H54 (cell line): ENCODE data around the gene POLR2F.

ENCODE experiments used
- DNase-seq: peaks from one replicate; pipeline ENCODE4 v3.0.0; 2011; ENCODE audit warnings: low spot score, mixed read lengths; ENCODE audit not compliant: insufficient read length
- FAIRE-seq: peaks from 3 replicates; lab custom pipeline; 2011; peaks lifted over from hg19 to GRCh38; lab: Jason Lieb, UNC
- POLR2A ChIP-seq: IDR thresholded peaks from 2 replicates; pipeline ENCODE4 v1.6.1; 2011; ENCODE audit warnings: low read depth, mild to moderate bottlenecking, low read length

The POLR2F gene

GRCh38 chr22:37953437-37954179 is at the start of gene POLR2F, which contains the start of gene C22orf23:
Gene POLR2F, plus strand, starts transcription at chr22:37953699. Its CDS starts 89 bp downstream, at chr22:37953788.
Gene C22orf23, minus strand, starts transcription at chr22:37953601. Its CDS starts 452 bp downstream, at chr22:37953149.
- FAIRE-seq (peak; percentile 11), DNase-seq (peak; percentile 87)
- TF ChIP-seq POLR2A = peak; percentile 75

DNA sequence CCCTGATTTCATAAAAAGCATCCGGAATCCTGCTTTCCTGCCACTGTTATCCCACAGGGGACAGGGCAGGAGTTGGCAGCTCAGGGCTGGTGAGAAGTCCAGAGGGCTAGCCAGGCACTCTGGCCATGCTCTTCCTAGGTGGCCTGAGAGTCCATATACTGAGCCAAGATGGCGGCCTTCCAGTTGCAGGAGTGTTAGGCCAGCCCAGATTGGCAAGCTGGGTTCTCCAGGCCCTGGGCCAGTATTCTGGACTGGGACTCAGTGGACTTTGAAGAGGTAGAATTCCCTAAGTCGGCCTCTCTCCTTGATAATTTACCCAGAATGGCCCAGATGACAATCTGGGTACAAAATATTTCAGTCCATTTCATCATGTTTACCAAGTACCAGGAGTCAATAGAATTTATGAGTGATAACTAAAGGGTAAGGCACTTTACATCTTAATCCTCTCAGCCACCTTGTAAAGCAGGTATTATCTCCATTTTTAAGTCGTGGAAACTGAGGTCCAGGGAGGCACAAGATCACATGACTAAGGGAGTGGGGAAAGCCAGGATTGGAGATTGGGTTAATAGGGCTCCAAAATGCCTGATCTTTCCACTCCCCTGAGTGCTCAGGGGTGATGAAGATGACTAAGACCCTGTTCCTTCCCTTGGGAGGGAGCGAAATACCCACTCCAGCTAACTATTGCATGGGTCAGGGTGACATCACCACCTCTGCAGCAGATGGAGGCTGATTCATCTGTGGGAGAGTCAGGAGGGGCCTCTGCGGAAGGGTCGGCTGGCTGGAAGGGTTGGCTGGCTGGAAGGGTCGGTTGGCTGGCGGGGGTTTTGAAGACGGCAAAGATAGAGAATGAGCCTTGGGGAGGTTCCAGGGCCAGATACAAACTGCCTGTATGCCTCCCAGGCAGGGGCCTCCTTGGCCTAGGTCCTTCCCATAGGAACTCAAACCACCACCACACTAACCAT is 48.6 kb upstream of the POLR2F start:
- TF ChIP-seq POLR2A = no peak
- FAIRE-seq = peak; percentile 93

DNA sequence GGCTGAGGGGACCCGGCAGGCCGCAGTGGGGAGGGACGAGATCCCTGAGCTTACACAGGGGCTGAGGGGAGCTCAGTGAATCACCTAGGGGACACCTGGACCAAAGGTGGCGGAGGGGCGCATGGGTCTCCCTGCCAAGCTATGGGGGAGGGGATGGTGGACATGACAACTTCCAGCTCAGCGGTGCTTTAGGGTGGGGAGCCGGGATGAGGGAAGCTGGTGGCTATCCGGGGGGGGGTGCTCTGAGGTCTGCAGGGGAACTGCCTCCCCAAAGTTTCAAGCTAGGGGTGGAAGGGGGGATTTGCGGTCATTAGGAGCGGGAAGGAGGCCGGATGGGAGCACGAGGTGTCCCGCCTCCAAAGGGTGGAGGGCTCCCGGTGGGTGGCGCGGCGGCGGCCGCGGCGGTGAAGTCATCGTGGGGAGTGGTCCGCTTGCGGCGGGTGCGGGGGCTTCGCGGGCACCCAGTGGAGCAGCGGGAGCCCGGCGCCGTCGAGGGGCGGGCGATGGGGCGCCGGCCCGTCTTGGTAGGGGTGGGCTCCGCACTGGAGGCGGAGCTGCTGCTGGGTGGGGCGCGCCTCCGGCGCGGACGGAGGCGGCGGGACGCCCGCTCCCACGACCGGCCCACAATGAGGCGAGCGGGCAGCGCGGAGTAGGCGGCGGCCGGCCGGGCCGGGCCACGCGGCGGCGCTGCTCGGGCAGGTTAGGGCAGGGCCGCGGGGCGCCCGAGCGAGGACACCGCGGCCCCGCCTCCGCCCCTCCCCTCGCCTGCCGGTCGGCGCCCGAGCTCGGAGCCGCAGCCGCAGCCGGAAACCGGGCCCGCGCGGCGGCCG is 47.8 kb upstream of the POLR2F start, which contains the start of gene MICALL1:
Gene MICALL1 (plus strand): TSS at position 764 of the 830 bp plus-strand sequence. CDS start 126 bp downstream, outside the sequence.
- DNase-seq (peak; percentile 54), FAIRE-seq (no peak)
- TF ChIP-seq POLR2A = no peak

More for the DNA sequence above, 48.6 kb upstream of the POLR2F start:
- DNase-seq = peak; percentile 83

GRCh38 chr22:37906364-37907008 is 47.0 kb upstream of the POLR2F start:
- TF ChIP-seq POLR2A = no peak
- DNase-seq = peak; percentile 34
- no peak for FAIRE-seq

- FAIRE-seq = no peak
- DNase-seq = no peak
- TF ChIP-seq POLR2A = no peak
Observed at GRCh38 chr22:37907036-37907954, 46.2 kb upstream of the POLR2F start.

DNA sequence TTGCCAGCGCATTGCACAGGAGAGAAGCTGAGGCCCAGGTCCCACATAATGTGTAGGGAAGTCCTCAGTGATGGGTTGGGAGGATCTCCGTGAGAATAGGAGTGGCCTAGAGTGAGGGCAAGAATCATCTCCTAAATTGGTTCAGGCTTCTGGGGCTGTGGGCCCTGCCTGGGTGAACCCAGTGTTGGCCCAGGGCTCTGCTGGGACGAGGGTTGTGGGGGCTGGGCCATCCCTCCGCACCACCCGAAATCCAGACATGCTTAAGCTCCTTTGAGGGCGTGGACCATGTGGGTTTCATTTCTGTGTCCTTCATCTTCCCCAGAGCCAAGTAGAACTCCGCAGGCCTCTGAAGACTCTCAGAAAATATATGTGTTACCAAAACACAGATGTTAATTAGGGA is 43.7 kb upstream of the POLR2F start:
- no peak for DNase-seq
- TF ChIP-seq POLR2A = no peak
- no peak for FAIRE-seq

DNA sequence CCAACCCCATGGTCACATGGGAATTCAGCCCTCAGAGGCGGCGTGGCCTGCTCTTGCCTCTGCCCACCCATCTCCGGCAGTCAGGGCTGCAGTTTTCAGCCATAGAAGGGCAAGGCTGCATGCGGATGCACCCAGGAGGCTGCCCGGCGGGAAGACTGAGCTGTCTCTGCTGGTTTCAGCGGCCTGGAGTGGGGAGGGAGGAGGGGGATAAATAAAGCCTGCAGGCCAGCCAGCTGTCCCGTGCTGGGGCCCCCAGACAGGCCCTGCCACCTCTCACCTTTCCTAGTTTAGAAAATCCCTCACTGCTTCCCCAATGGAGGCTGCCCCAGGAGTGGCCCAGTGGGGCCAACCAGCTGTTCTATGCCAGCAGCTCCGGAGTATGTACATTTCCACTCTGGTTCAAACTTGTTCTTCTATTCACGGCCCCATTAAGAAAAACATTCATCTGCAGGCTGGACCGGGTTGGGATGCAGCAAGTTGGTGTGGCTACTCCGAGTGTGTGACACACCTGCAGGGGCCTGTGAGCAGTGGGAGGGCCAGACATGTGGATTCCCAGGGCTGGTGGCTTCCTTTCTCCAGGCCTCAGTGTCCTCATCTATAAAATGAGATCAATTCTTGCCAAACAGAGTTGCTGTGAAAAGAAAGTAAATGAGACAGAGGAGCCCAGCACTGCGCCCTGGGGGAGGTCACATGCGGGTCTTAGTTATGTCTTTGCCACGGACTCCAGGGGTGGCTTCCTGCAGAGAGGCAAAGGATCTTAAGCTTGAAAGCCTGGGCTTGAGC is 42.4 kb upstream of the POLR2F start:
- FAIRE-seq = no peak
- no peak for DNase-seq
- no peak for TF ChIP-seq POLR2A

DNA sequence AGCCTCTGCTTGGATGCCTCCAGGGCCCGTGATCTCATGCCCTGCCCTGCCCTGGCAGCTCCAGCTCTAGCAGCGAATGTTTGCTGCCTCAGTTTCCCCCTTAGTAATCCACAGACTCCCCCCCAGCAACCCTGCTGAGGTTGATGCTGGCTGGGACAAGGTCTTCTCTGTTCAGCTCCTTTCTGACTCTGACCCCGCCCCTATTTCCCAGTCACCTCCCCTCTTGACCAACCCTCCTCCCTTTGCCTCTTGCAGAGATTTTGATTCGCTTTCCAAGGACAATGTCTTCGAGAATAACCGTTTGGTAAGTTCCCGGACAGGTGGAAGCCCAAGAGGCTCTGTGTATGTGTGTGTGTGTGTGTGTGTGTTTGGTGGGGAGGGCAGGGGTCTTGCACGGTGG is 41.8 kb upstream of the POLR2F start:
- FAIRE-seq (no peak), DNase-seq (no peak)
- TF ChIP-seq POLR2A = no peak

- no peak for TF ChIP-seq POLR2A
- FAIRE-seq (no peak), DNase-seq (no peak)
Observed at GRCh38 chr22:37912171-37912570, 41.3 kb upstream of the POLR2F start.

DNA sequence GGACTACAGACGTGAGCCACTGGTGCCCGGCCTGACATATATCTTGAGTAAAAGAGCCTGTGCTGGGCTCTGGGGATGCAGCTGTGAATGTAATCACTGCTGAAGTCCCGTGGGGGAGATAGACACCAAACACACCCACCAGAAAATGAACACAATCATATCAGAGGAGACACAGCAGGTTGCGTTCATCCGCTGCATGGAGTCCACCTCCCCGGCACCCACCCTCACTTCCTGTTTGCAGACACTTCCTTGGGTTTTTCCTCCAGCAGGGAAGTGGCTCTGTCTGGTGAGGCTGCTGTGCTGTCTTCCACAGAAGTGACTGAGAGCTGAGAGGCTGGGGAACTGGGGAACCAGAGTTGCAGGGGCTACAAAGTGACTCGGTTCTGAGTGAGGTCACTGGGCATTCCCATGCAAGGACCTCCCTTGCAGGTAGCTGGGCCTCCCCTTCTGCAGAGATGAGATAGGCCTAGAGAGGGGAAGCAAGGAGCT is 40.2 kb upstream of the POLR2F start:
- TF ChIP-seq POLR2A = no peak
- DNase-seq = no peak
- FAIRE-seq = no peak

DNA sequence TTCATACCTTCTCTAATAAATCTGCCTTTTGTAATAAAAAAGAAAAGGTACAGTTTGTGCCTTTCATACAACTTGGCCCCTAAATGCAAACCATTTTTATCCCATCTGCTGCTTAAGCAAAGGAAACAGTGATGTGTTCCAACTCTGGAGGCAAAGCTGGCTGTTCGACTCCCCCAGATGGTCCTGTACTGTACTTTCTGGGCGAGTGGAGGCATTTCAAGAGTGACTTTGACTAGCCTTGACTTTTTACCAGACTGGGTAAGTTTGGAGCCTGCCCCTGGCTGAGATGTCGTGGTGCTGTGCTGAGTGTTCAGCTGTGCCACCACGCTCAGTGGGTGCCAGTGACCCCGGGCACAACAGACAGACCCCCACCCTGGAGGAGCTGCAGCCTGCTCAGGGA is 37.2 kb upstream of the POLR2F start:
- TF ChIP-seq POLR2A = no peak
- no peak for FAIRE-seq
- no peak for DNase-seq
